OCI-LY1 (cell line): ENCODE data around the gene EME2.
"Not testable (repeated sequence)": the region's sequence is repeated elsewhere in the genome, so short reads cannot be mapped to it uniquely, and the experiment has no call there.

ENCODE experiments used
- H2AFZ ChIP-seq: fragments of 200-600 bp; sonication (generic), shearing (Covaris generic); 2 replicates; pipeline ENCODE4 v1.6.0; 2014; ENCODE audit warnings: antibody characterized with exemption, mild to moderate bottlenecking, low read length
- H3F3A ChIP-seq: fragments of 200-600 bp; sonication (generic), shearing (Covaris generic); 2 replicates; pipeline ENCODE4 v1.6.0; 2014; ENCODE audit warnings: mild to moderate bottlenecking, antibody characterized with exemption, low read length, moderate library complexity; ENCODE audit not compliant: insufficient read depth
- H3K27ac ChIP-seq: fragments of 200-600 bp; sonication (generic); 2 replicates; pipeline ENCODE4 v1.5.1; 2014; ENCODE audit warnings: low read length, mixed run types, mild to moderate bottlenecking, low read depth; ENCODE audit not compliant: poor library complexity, severe bottlenecking
- H3K27me3 ChIP-seq: fragments of 200-600 bp; sonication (generic); 2 replicates; pipeline ENCODE4 v1.6.0; 2014; ENCODE audit warnings: antibody characterized with exemption, mild to moderate bottlenecking, low read length, moderate library complexity; ENCODE audit not compliant: insufficient read depth
- H3K36me3 ChIP-seq: fragments of 200-600 bp; sonication (generic); 2 replicates; pipeline ENCODE4 v1.6.1; 2014; ENCODE audit warnings: mild to moderate bottlenecking, antibody characterized with exemption, low read length, moderate library complexity, mixed read lengths; ENCODE audit not compliant: insufficient read depth
- H3K4me1 ChIP-seq: fragments of 200-600 bp; sonication (generic); 2 replicates; pipeline ENCODE4 v1.5.1; 2014; ENCODE audit warnings: mild to moderate bottlenecking, low read length, moderate library complexity; ENCODE audit not compliant: insufficient read depth, severe bottlenecking
- H3K4me2 ChIP-seq: fragments of 200-600 bp; sonication (generic), shearing (Covaris generic); 2 replicates; pipeline ENCODE4 v1.6.1; 2014; ENCODE audit warnings: low read length
- H3K4me3 ChIP-seq: fragments of 200-600 bp; sonication (generic); 2 replicates; pipeline ENCODE4 v1.5.1; 2014; ENCODE audit warnings: low read length, low read depth, mild to moderate bottlenecking, mixed read lengths; ENCODE audit not compliant: poor library complexity, severe bottlenecking
- H3K79me2 ChIP-seq: fragments of 200-600 bp; shearing (Covaris generic); 2 replicates; pipeline ENCODE4 v1.6.1; 2016; ENCODE audit warnings: mixed run types, low read length, mixed read lengths; ENCODE audit not compliant: insufficient read depth
- H3K9ac ChIP-seq: fragments of 200-600 bp; sonication (generic), shearing (Covaris generic); 2 replicates; pipeline ENCODE4 v1.6.1; 2014; ENCODE audit warnings: mild to moderate bottlenecking, low read length, mixed read lengths
- H3K9me2 ChIP-seq: fragments of 200-600 bp; sonication (generic), shearing (Covaris generic); 2 replicates; pipeline ENCODE4 v1.6.1; 2014; ENCODE audit warnings: low read depth, mild to moderate bottlenecking, low read length, mixed read lengths
- H3K9me3 ChIP-seq: fragments of 200-600 bp; shearing (Covaris generic); 2 replicates; pipeline ENCODE4 v1.6.1; 2014; ENCODE audit warnings: low read length, mixed read lengths
- H4K20me1 ChIP-seq: fragments of 200-600 bp; sonication (generic), shearing (Covaris generic); 2 replicates; pipeline ENCODE4 v1.6.0; 2016; ENCODE audit warnings: mild to moderate bottlenecking, low read length; ENCODE audit not compliant: insufficient read depth
- EZH2 ChIP-seq: fragments of 200-600 bp; sonication (generic), shearing (Covaris generic); IDR thresholded peaks from 2 replicates; pipeline ENCODE4 v1.8.0; 2017; ENCODE audit warnings: borderline replicate concordance, mixed run types, mild to moderate bottlenecking, antibody characterized with exemption, low read length, moderate library complexity, mixed read lengths
- TF ChIP-seq, protein P1 (sequence below): fragments of 200-600 bp; sonication (generic), shearing (Covaris generic); IDR thresholded peaks from 2 replicates; pipeline ENCODE4 v1.5.1; 2017; ENCODE audit warnings: mild to moderate bottlenecking, antibody characterized with exemption, low read length, moderate library complexity, mixed read lengths

Gene EME2

DNA sequence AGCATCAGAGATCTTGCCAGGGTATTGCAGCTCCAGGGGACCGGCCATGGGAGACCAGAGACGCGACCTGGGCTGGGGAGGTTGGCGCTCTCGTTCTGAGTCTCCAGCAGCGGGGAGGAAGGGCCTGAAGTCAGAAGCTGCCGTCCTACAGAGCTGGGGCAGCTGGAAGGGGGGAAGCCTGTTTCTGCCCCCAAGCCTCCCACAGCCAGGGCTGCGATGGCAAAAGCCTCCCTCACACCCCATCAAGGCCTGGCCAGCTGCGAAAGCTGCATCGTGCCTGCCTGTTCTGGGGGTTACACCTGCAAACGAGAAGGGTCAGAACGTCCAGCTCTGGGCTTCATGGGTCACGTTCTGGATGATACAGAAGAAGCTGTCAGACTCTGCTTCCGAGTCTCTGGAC, 40.5 kb upstream of the EME2 start:
- Histone ChIP-seq H3K36me3 (peaks cover 70% of the 10 kb centered on the region), H3F3A (0 out of 2 replicates have a peak, but pooled peaks cover 6% of the 10 kb centered on the region), H4K20me1 (no peaks in the 10 kb centered on the region), H3K4me1 (no peaks in the 10 kb centered on the region), H2AFZ (no peak overlapping the region), H3K9ac (no peak overlapping the region), H3K27me3 (no peaks in the 10 kb centered on the region), H3K27ac (no peak overlapping the region), H3K79me2 (no peaks in the 10 kb centered on the region), H3K9me3 (no peaks in the 10 kb centered on the region), H3K9me2 (no peaks in the 10 kb centered on the region), H3K4me3 (no peak overlapping the region), H3K4me2 (no peak overlapping the region)
- no peak for TF ChIP-seq EZH2
- TF ChIP-seq, protein P1, sequence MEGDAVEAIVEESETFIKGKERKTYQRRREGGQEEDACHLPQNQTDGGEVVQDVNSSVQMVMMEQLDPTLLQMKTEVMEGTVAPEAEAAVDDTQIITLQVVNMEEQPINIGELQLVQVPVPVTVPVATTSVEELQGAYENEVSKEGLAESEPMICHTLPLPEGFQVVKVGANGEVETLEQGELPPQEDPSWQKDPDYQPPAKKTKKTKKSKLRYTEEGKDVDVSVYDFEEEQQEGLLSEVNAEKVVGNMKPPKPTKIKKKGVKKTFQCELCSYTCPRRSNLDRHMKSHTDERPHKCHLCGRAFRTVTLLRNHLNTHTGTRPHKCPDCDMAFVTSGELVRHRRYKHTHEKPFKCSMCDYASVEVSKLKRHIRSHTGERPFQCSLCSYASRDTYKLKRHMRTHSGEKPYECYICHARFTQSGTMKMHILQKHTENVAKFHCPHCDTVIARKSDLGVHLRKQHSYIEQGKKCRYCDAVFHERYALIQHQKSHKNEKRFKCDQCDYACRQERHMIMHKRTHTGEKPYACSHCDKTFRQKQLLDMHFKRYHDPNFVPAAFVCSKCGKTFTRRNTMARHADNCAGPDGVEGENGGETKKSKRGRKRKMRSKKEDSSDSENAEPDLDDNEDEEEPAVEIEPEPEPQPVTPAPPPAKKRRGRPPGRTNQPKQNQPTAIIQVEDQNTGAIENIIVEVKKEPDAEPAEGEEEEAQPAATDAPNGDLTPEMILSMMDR, result no peak

DNA sequence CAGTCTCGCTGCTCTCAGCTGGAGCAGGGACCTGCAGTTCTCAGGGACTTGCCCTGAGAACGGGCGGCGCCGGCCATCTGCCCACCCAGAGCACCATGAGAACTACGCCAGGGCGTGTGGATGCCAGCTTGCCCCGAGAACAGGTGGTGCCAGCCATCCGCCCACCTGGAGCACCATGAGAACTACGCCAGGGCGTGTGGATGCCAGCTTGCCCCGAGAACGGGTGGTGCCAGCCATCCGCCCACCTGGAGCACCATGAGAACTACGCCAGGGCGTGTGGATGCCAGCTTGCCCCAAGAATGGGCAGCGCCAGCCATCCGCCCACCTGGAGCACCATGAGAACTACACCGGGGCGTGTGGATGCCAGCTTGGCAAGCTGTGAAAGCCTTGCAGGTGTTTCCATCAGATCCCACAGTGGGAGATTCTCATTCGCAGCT, 40.0 kb upstream of the EME2 start:
- H3K9me3 ChIP-seq, H2AFZ ChIP-seq, H3K4me3 ChIP-seq, H3K9ac ChIP-seq, H3K4me1 ChIP-seq, H3F3A ChIP-seq, H3K79me2 ChIP-seq, H3K4me2 ChIP-seq, H4K20me1 ChIP-seq, H3K27ac ChIP-seq, H3K27me3 ChIP-seq, H3K9me2 ChIP-seq: not testable (repeated sequence)
- H3K36me3 ChIP-seq, result peaks cover 65% of the 10 kb centered on the region

DNA sequence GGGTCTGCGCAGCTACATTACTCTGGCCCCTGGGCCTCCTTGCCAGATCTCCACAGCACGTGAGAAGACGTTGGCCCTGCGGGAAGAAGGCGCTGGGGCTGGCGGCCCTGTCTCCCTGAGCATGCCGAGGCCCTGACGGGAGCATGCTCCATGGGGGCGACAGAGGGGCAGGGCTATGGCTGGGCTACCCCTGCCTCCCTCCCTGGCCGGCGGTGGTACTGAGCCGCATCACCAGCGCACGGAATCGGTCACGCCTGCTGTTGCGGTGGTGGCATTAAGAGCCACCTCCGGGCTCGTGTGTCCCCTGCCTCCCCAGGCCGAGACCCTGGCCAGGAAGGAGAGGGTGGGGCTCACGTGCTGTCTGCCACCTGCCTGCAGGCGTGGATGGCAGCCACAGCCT, 38.5 kb upstream of the EME2 start:
- no peak overlapping the region for H3K4me3 ChIP-seq
- no peak overlapping the region for H2AFZ ChIP-seq
- peaks cover 50% of the 10 kb centered on the region for H3K36me3 ChIP-seq
- no peak for TF ChIP-seq EZH2
- TF ChIP-seq, protein P1, result no peak
- H3K9me3 ChIP-seq, result no peaks in the 10 kb centered on the region
- H3K79me2 ChIP-seq, result no peaks in the 10 kb centered on the region
- peaks cover 16% of the 10 kb centered on the region for H3F3A ChIP-seq
- no peaks in the 10 kb centered on the region for H4K20me1 ChIP-seq
- H3K27ac ChIP-seq, result no peak overlapping the region
- no peak overlapping the region for H3K9ac ChIP-seq
- H3K4me1 ChIP-seq, result no peaks in the 10 kb centered on the region
- H3K4me2 ChIP-seq, result no peak overlapping the region
- no peaks in the 10 kb centered on the region for H3K9me2 ChIP-seq
- H3K27me3 ChIP-seq, result no peaks in the 10 kb centered on the region

DNA sequence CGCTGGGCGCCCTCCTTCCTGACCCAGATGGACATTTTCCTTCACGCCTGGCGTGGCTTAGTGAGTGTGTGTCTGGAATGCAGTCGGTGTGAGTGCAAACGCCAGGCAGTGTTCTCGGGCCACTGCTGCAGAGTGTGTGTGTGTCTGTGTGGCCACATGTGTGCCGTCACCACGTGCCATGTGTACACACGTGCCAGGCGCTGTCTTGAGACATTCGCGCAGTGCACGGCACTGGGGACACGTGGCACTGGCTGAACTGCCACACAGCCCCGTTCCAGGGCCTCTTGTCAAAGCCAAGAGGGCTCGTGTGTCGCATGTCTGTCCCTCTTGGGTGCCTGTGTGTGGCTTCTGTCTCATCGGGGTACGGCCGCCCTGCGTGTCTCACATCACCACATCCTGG, 37.8 kb upstream of the EME2 start:
- Histone ChIP-seq H2AFZ (no peak overlapping the region), H3K36me3 (peaks cover 43% of the 10 kb centered on the region), H3K4me2 (no peak overlapping the region), H3F3A (peaks cover 16% of the 10 kb centered on the region), H3K9me3 (no peaks in the 10 kb centered on the region), H3K4me1 (no peaks in the 10 kb centered on the region), H3K9me2 (no peaks in the 10 kb centered on the region), H3K4me3 (no peak overlapping the region), H3K27ac (no peak overlapping the region), H3K79me2 (no peaks in the 10 kb centered on the region), H4K20me1 (no peaks in the 10 kb centered on the region), H3K9ac (no peak overlapping the region), H3K27me3 (no peaks in the 10 kb centered on the region)
- TF ChIP-seq, protein P1, result no peak
- no peak for TF ChIP-seq EZH2
